Measurements from ENCODE around the gene FAM114A1.
A peak's percentile ranks its signal among the peaks of the same experiment; 100 is the strongest.

Gene FAM114A1

DNA sequence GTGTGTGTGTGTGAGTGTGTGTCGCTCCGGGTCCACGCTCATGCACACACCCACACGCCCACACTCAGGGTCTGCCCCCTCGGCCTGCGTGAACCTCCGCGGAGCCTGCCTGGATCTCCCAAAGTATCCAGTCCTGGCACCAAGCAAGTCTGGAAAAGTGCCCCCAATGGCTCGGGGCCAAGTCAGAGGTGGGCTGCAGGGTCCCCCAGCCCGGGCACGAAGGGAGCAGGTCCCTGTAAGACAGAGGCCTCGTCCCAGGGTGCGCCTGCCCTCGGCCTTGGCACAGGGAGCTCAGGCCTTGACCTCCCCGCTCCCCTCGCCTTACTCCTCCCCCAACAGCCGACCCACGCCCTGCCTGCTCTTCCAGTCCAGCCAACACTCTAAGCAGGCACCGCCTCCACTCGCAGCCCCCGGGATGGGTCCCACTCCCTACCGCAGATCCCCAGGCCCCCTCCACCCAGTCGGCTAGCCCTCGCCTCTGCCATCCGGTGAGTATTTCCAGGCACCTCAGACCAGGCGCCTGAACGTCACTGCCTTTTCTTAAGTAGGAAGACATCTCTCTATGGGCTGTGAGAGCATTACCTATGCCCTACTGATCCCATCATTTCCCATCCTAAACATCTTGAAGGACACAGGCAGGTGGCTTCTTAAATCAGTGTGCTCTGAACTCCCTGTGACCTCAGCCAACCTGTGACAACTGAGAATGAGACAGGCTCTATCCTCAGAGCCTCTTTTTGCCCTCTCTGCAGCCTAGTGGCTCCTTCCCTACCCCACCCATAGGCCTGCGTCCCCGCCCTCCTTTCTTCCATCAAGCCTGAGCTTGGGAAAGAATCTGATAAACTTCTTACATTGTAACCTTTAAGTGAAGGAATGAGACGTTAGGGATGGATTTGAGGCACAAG is 704 bp downstream of the FAM114A1 start:
- no peaks in the 10 kb centered on the region for H3K27me3 ChIP-seq (ENCODE audit: insufficient read depth, low read depth, severe bottlenecking)
- H3K9me3 ChIP-seq (ENCODE audit: severe bottlenecking): no peaks in the 10 kb centered on the region
- H3K4me3 ChIP-seq (ENCODE audit: low read depth, low read length): peak overlapping the region; percentile 84
- H3K27ac ChIP-seq: peak overlapping the region; percentile 40
- H3K36me3 ChIP-seq: no peaks in the 10 kb centered on the region; the same call in 1 of the 2 replicates
- peak; percentile 38 for DNase-seq
- TF ChIP-seq, protein P1, sequence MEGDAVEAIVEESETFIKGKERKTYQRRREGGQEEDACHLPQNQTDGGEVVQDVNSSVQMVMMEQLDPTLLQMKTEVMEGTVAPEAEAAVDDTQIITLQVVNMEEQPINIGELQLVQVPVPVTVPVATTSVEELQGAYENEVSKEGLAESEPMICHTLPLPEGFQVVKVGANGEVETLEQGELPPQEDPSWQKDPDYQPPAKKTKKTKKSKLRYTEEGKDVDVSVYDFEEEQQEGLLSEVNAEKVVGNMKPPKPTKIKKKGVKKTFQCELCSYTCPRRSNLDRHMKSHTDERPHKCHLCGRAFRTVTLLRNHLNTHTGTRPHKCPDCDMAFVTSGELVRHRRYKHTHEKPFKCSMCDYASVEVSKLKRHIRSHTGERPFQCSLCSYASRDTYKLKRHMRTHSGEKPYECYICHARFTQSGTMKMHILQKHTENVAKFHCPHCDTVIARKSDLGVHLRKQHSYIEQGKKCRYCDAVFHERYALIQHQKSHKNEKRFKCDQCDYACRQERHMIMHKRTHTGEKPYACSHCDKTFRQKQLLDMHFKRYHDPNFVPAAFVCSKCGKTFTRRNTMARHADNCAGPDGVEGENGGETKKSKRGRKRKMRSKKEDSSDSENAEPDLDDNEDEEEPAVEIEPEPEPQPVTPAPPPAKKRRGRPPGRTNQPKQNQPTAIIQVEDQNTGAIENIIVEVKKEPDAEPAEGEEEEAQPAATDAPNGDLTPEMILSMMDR (IDR thresholded peaks at IDR 0.05; ENCODE audit: low read depth, low read length): no peak

DNA sequence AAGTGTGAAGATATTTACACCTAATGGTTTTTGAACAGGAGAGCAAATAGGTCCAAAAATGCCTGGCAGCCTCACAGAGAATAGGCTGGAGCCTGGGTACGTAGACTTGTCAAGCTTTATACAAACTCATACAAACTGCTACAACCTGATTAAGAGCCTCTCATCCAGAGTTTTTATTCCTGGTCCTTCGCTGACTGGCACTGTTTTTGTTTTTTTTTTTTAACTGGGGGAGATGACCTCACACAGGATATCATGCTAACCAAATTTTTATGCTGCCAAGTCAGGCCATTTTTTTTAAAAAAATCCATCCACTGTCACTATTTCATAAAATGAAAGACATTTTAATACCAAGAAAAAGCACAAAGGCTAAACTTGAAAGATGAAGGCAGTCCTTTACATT is 1.9 kb downstream of the FAM114A1 start:
- Histone ChIP-seq H3K27me3 (ENCODE audit: insufficient read depth, low read depth, severe bottlenecking) (no peaks in the 10 kb centered on the region), H3K27ac (no peak overlapping the region), H3K36me3 (no peaks in the 10 kb centered on the region; the same call in 1 of the 2 replicates), H3K4me3 (ENCODE audit: low read depth, low read length) (no peak overlapping the region), H3K9me3 (ENCODE audit: severe bottlenecking) (no peaks in the 10 kb centered on the region)
- TF ChIP-seq, protein P1 (IDR thresholded peaks at IDR 0.05; ENCODE audit: low read depth, low read length): no peak
- DNase-seq: no peak

DNA sequence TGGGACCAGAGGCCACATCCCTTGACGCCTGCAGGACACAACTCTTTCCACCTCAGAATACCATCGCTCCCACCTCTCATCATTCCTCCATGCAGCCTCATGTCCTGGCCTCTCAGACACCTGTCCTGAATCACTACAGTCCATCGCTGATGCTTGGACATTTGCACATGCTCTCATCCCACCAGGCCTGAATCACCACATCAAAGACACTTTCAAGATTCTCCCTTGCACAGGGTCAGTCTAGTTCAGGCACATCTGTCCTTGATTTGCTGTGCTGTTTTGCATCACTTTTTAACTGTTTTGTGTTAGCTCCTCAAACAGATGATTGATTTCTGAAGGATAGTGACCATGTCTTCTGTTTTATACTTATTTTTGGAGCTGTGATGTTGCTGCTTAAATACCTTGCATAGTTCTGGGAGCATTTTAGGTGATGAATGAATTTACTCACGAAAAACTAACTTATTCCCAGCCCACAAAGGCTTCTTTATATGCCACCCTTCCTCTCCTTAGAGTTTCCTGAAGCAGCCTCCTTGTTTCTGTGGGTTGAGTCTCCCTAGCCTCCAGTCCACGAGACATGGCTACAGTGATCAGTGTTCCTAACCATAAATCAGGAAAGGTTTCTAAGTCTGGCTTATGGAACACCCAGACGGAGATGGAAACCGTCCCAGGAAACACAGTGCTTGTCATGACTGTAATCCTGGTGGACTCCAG is 2.6 kb downstream of the FAM114A1 start:
- Histone ChIP-seq H3K9me3 (ENCODE audit: severe bottlenecking) (no peaks in the 10 kb centered on the region), H3K36me3 (no peaks in the 10 kb centered on the region; the same call in 1 of the 2 replicates), H3K27me3 (ENCODE audit: insufficient read depth, low read depth, severe bottlenecking) (no peaks in the 10 kb centered on the region), H3K4me3 (ENCODE audit: low read depth, low read length) (no peak overlapping the region), H3K27ac (no peak overlapping the region)
- no peak for DNase-seq
- TF ChIP-seq, protein P1 (IDR thresholded peaks at IDR 0.05; ENCODE audit: low read depth, low read length): no peak

DNA sequence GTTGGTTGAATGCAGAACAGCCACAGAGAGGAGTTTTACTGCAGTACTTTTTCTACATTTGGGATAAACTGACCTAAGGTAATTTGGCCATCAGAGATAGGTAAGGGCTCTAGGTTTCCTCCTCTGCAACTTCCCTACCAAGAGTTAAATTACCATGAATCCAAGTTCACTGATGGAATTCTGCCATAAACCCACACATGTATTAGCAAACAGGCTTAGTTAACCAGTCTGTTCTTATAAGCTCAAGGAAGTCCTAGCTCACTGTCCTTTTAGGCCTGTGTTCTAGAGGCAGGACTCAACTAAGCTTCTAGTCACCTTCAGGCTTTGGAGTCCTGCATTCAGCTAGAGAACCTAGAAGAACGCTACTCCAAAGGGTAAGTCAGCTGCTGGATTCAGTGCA is 4.0 kb downstream of the FAM114A1 start:
- no peaks in the 10 kb centered on the region for H3K27me3 ChIP-seq (ENCODE audit: insufficient read depth, low read depth, severe bottlenecking)
- H3K9me3 ChIP-seq (ENCODE audit: severe bottlenecking): no peaks in the 10 kb centered on the region
- TF ChIP-seq, protein P1 (IDR thresholded peaks at IDR 0.05; ENCODE audit: low read depth, low read length): no peak
- no peaks in the 10 kb centered on the region; the same call in 1 of the 2 replicates for H3K36me3 ChIP-seq
- DNase-seq: no peak
- no peak overlapping the region for H3K4me3 ChIP-seq (ENCODE audit: low read depth, low read length)
- no peak overlapping the region for H3K27ac ChIP-seq

DNA sequence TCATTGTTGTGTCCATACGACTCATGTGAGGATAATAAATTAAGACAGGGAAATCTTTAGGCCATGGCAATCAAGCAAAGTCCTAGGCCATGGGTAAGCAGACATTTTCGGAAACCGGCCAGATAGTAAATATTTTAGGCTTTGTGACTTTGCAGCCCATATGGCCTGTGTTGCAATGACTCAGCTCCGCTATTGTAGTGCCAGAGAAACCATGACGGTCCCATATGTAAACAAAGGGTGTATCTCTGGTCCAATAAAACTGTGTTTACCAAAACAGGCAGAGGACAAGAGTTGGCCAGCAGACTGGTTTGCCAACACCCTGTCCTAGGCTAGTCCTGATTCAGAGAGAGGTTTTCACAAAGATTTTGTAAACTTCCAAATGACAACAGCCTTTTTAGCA is 5.0 kb downstream of the FAM114A1 start:
- TF ChIP-seq, protein P1 (IDR thresholded peaks at IDR 0.05; ENCODE audit: low read depth, low read length): no peak
- no peaks in the 10 kb centered on the region for H3K27me3 ChIP-seq (ENCODE audit: insufficient read depth, low read depth, severe bottlenecking)
- no peaks in the 10 kb centered on the region for H3K9me3 ChIP-seq (ENCODE audit: severe bottlenecking)
- DNase-seq: no peak
- H3K36me3 ChIP-seq: no peaks in the 10 kb centered on the region; the same call in 1 of the 2 replicates
- no peak overlapping the region for H3K4me3 ChIP-seq (ENCODE audit: low read depth, low read length)
- H3K27ac ChIP-seq: no peak overlapping the region
